HepG2 (cell line): ENCODE results near the gene MIF. TPM values are rescaled to one million over a fixed set of nuclear protein-coding genes. Genes with fewer than 3 reads are reported as not detected.

Source experiments
- ATAC-seq: fragments of 200-7000 bp; cut with Tn5 transposase; 3 replicates; pipeline ENCODE4 v1.9.1; 2020; ENCODE audit warnings: mild to moderate bottlenecking, moderate library complexity
- BruUV-seq: library from RNA; stranded (reverse); fragments of 400-500 nt; replicated peaks from 2 replicates; lab custom pipeline; 2021; lab: Mats Ljungman, UMichigan
- CTCF ChIA-PET: fragments of 300-600 bp; formaldehyde crosslinking; extraction: SDS; loops from one replicate; lab custom pipeline; 2021; ENCODE audit warnings: low total read pairs, inconsistent platforms, low intra/inter-chr PET ratio; lab: Yijun Ruan, JAX
- POLR2A ChIA-PET: fragments of 350-600 bp; sonication (Branson Sonifier 250); formaldehyde crosslinking; loops from one replicate; lab custom pipeline; 2020; ENCODE audit warnings: antibody characterized with exemption, inconsistent platforms; lab: Yijun Ruan, JAX
- DNase-seq: peaks from one replicate; pipeline ENCODE4 v3.0.0-alpha.2; 2015; ENCODE audit warnings: low spot score
- FAIRE-seq: peaks from 3 replicates; lab custom pipeline; 2011; peaks lifted over from hg19 to GRCh38; lab: Jason Lieb, UNC
- H2AFZ ChIP-seq: one replicate; pipeline ENCODE4 v1.6.1; 2011; ENCODE audit warnings: low read length, inconsistent platforms
- H3K27ac ChIP-seq: fragments of 300-600 bp; 3 replicates; pipeline ENCODE4 v1.8.0; 2011; ENCODE audit warnings: mixed run types, mild to moderate bottlenecking, mixed read lengths, low read length, inconsistent platforms; ENCODE audit not compliant: insufficient read depth; ENCODE audit errors: extremely low read length
- H3K27me3 ChIP-seq, 2 experiments: fragments of 200-600 bp in 1 of 2; 2 replicates in 1 of 2; 3 replicates in 1 of 2; pipeline versions ENCODE4 v1.6.0 to v1.8.0; 2011; ENCODE audit warnings: low read length in 2 of 2, mild to moderate bottlenecking in 2 of 2, moderate library complexity in 2 of 2, inconsistent platforms in 1 of 2; ENCODE audit not compliant: insufficient read depth in 2 of 2, control insufficient read depth in 1 of 2
- H3K36me3 ChIP-seq, 2 experiments: fragments of 200-600 bp in 1 of 2; replicated peaks in 1 of 2; 2 replicates in 1 of 2; 3 replicates in 1 of 2; pipeline versions ENCODE4 v1.5.1 to v1.8.0; 2011; ENCODE audit warnings: low read length in 2 of 2, inconsistent platforms in 1 of 2; ENCODE audit not compliant: insufficient read depth in 2 of 2, control insufficient read depth in 1 of 2
- H3K4me1 ChIP-seq: 2 replicates; pipeline ENCODE4 v1.5.1; 2012; ENCODE audit warnings: low read length, inconsistent platforms; ENCODE audit not compliant: insufficient read depth
- H3K4me2 ChIP-seq: 2 replicates; pipeline ENCODE4 v1.6.0; 2011; ENCODE audit warnings: low read depth, low read length, inconsistent platforms
- H3K4me3 ChIP-seq, 3 experiments: fragments of 200-600 bp in 1 of 3; sonication (generic), shearing (Covaris generic) in 1 of 3; replicated peaks in 1 of 3; 2 replicates each; pipeline ENCODE4 v1.5.1; 2011 to 2016; ENCODE audit warnings: low read length in 3 of 3, inconsistent platforms in 2 of 3, low read depth in 2 of 3, mild to moderate bottlenecking in 2 of 3, control low read depth in 1 of 3, mixed read lengths in 1 of 3; ENCODE audit not compliant: insufficient read depth in 1 of 3
- H3K79me2 ChIP-seq: one replicate; pipeline ENCODE4 v1.6.1; 2011; ENCODE audit warnings: low read length, inconsistent platforms; ENCODE audit not compliant: insufficient read depth
- H3K9ac ChIP-seq: 2 replicates; pipeline ENCODE4 v1.6.0; 2011; ENCODE audit warnings: mild to moderate bottlenecking, low read depth, low read length, inconsistent platforms; ENCODE audit not compliant: insufficient read depth
- H3K9me3 ChIP-seq: 2 replicates; pipeline ENCODE4 v1.5.1; 2012; ENCODE audit warnings: mild to moderate bottlenecking, low read length
- H4K20me1 ChIP-seq: 2 replicates; pipeline ENCODE4 v1.6.0; 2011; ENCODE audit warnings: inconsistent platforms, mild to moderate bottlenecking, low read length, moderate library complexity; ENCODE audit not compliant: insufficient read depth
- AHR ChIP-seq: IDR thresholded peaks from 2 replicates; pipeline ENCODE4 v1.6.1; 2018; ENCODE audit warnings: missing genetic modification reagents, missing compliant biosample characterization
- KIAA2018 ChIP-seq: sonication (generic); formaldehyde crosslinking; IDR thresholded peaks from 2 replicates; pipeline ENCODE4 v1.5.0; 2020; ENCODE audit warnings: mild to moderate bottlenecking, missing genetic modification reagents, borderline replicate concordance
- RFXAP ChIP-seq: sonication (generic); formaldehyde crosslinking; IDR thresholded peaks from 2 replicates; pipeline ENCODE4 v1.4.0; 2020; ENCODE audit warnings: missing genetic modification reagents, borderline replicate concordance
- SIX1 ChIP-seq: sonication (generic); formaldehyde crosslinking; IDR thresholded peaks from 2 replicates; pipeline ENCODE4 v1.4.0; 2020; ENCODE audit warnings: missing genetic modification reagents, borderline replicate concordance
- SMC3 ChIP-seq: IDR thresholded peaks from 2 replicates; pipeline ENCODE4 v1.6.1; 2011; ENCODE audit warnings: low read length, improper control_type of control experiment
- SP4 ChIP-seq: sonication (generic); formaldehyde crosslinking; IDR thresholded peaks from 2 replicates; pipeline ENCODE4 v1.8.1; 2023; ENCODE audit warnings: mild to moderate bottlenecking, missing genetic modification reagents
- TAF1 ChIP-seq: sonication (generic); formaldehyde crosslinking; IDR thresholded peaks from 2 replicates; pipeline ENCODE4 v1.4.0; 2020; ENCODE audit warnings: missing genetic modification reagents
- TSC22D2 ChIP-seq: sonication (generic); formaldehyde crosslinking; IDR thresholded peaks from 2 replicates; pipeline ENCODE4 v1.5.1; 2020; ENCODE audit warnings: missing genetic modification reagents, mild to moderate bottlenecking, borderline replicate concordance
- ZNF619 ChIP-seq: sonication (generic); formaldehyde crosslinking; IDR thresholded peaks from 2 replicates; pipeline ENCODE4 v1.4.0; 2020; ENCODE audit warnings: mild to moderate bottlenecking, missing genetic modification reagents
- ZNF678 ChIP-seq: sonication (generic); formaldehyde crosslinking; IDR thresholded peaks from 2 replicates; pipeline ENCODE4 v1.4.0; 2020; ENCODE audit warnings: mild to moderate bottlenecking, missing genetic modification reagents
- ZNF724P ChIP-seq: sonication (generic); formaldehyde crosslinking; IDR thresholded peaks from 2 replicates; pipeline ENCODE4 v1.8.0; 2022; ENCODE audit warnings: missing genetic modification reagents, borderline replicate concordance
- ZNF740 ChIP-seq: sonication (generic); formaldehyde crosslinking; IDR thresholded peaks from 2 replicates; pipeline ENCODE4 v1.4.0; 2020; ENCODE audit warnings: missing genetic modification reagents
- ZNF766 ChIP-seq: sonication (generic); formaldehyde crosslinking; IDR thresholded peaks from 2 replicates; pipeline ENCODE4 v1.5.0; 2020; ENCODE audit warnings: missing genetic modification reagents, borderline replicate concordance
- WGBS: methylation state at CpG from one replicate; pipeline ENCODE4 v1.1.6; 2017; ENCODE audit warnings: low lambda C conversion rate; 5-methylcytosine and 5-hydroxymethylcytosine counted together
- in situ Hi-C: cut with HindIII; loops from 2 replicates; pipeline ENCODE4 v1.10.0; 2017; ENCODE audit warnings: low pct_unique_long_range_greater_than_20kb; ENCODE audit not compliant: extremely low pct_ligation_motif_present
- intact Hi-C: fragments of 100-400 bp; cut with micrococcal nuclease; formaldehyde crosslinking; loops from one replicate; pipeline ENCODE4 v1.10.0; 2022; ENCODE audit not compliant: unreplicated experiment
- polyA plus RNA-seq, 8 experiments: library from polyadenylated mRNA; depleted of rRNA in 3 of 8; stranded (reverse) in 7 of 8; unstranded in 1 of 8; fragments of >200 nt; fragmentation: Illumina TruSeq in 4 of 8; extraction: Trizol in 4 of 8; gene quantifications; 2 replicates each; pipeline versions ENCODE4 v1.2.1 to v1.2.3, GENCODE V29; 2011 to 2016; ENCODE audit warnings: low read depth in 4 of 8, missing spikeins in 1 of 8, mixed read lengths in 1 of 8; ENCODE audit not compliant: insufficient read depth in 1 of 8
- total RNA-seq, 5 experiments: library from RNA; depleted of rRNA; stranded (reverse); fragments of >200 nt; fragmentation: Illumina TruSeq; extraction: Trizol; gene quantifications; 2 replicates each; pipeline ENCODE4 v1.2.3, GENCODE V29; 2016; ENCODE audit warnings: low read depth in 1 of 5

MIF gene
- total and polyA plus RNA-seq, 2 of the 13 experiments (the other 11 are each of a cell fraction or from before 2014, with no cell fraction given): 634 to 675 TPM

- no peak for FAIRE-seq
- in situ Hi-C loops: no loop called here
These were observed 17.3 kb downstream of the MIF start for GRCh38 chr22:23911318-23911980.

GRCh38 chr22:23912293-23912903 is 18.2 kb downstream of the MIF start:
- ChIA-PET POLR2A (interaction anchor here (1.9 to 6.9 kb wide), 2 partner anchors 19 to 55 kb away, joined by 5 to 84 read pairs; partner anchors contain the start of genes MIF and SLC2A11), CTCF (no interaction called here)
- no TSS peak for BruUV-seq
- no peaks in the 10 kb centered on the region; a peak in 1 of 5 replicates for H3K27me3 ChIP-seq
- WGBS: 98% methylated on average over 9 of the region's 9 CpGs
- FAIRE-seq: no peak
- peaks cover 45% of the 10 kb centered on the region for H3K4me1 ChIP-seq
- no peak overlapping the region for H3K4me2 ChIP-seq
- intact Hi-C loops: no loop called here
- H3K79me2 ChIP-seq: no peaks in the 10 kb centered on the region
- H4K20me1 ChIP-seq: no peaks in the 10 kb centered on the region
- no peak overlapping the region for H3K27ac ChIP-seq
- in situ Hi-C loops: no loop called here
- H3K4me3 ChIP-seq: no peak overlapping the region
- no peaks in the 10 kb centered on the region for H3K9me3 ChIP-seq
- H2AFZ ChIP-seq: no peak overlapping the region
- no peak for ATAC-seq
- peaks cover 0 to 5% of the 10 kb centered on the region in 2 experiments; a peak in 1 of 5 replicates for H3K36me3 ChIP-seq
- DNase-seq: no peak
- no peak overlapping the region for H3K9ac ChIP-seq
- TF ChIP-seq KIAA2018 (CRISPR knock-in tag): no peak
- TF ChIP-seq SP4 (CRISPR knock-in tag): no peak

More at GRCh38 chr22:23911318-23911980, 17.3 kb downstream of the MIF start:
- TF ChIP-seq ZNF678 (CRISPR knock-in tag) (no peak), ZNF740 (no peak), ZNF619 (CRISPR knock-in tag) (no peak), ZNF766 (CRISPR knock-in tag) (no peak), AHR (no peak), TAF1 (CRISPR knock-in tag) (no peak), RFXAP (no peak), SMC3 (no peak), TSC22D2 (CRISPR knock-in tag) (no peak), SIX1 (no peak), ZNF724P (CRISPR knock-in tag) (no peak)
- Histone ChIP-seq H3K4me2 (no peak overlapping the region), H3K27ac (no peak overlapping the region), H4K20me1 (no peaks in the 10 kb centered on the region), H3K4me3 (no peak overlapping the region), H3K9ac (no peak overlapping the region), H3K9me3 (no peaks in the 10 kb centered on the region), H3K36me3 (no peaks in the 10 kb centered on the region), H3K4me1 (peaks cover 45% of the 10 kb centered on the region), H2AFZ (no peak overlapping the region), H3K79me2 (no peaks in the 10 kb centered on the region), H3K27me3 (no peaks in the 10 kb centered on the region; a peak in 1 of 5 replicates)
- ChIA-PET CTCF (no interaction called here), POLR2A (interaction anchor here (1.9 to 6.9 kb wide), 2 partner anchors 18 to 54 kb away, joined by 5 to 84 read pairs; partner anchors contain the start of genes MIF and SLC2A11)
- BruUV-seq: no TSS peak
- DNase-seq (no peak), ATAC-seq (no peak)
- WGBS: 97% methylated on average over 12 of the region's 12 CpGs
- intact Hi-C loops: no loop called here
